Left kidney (tissue), 8 donors: Measurements from ENCODE around the gene HLA-DRB1. TPM values are rescaled to one million over a fixed set of nuclear protein-coding genes. Genes with fewer than 3 reads are reported as not detected.
A peak's percentile ranks its signal among the peaks of the same experiment; 100 is the strongest.
"Not testable (repeated sequence)": the region's sequence is repeated elsewhere in the genome, so short reads cannot be mapped to it uniquely, and the experiment has no call there.

Experiments used
- DNase-seq: peaks from one replicate; pipeline ENCODE4 v3.0.0-alpha.2; 2013
- long read RNA-seq, 8 donors: transcript quantifications; one replicate each; lab custom pipeline, GENCODE V29; 2026
- polyA plus RNA-seq: library from polyadenylated mRNA; unstranded; fragments of 120-200 nt; gene quantifications from one replicate; pipeline ENCODE4 v1.2.1, GENCODE V29; 2013; ENCODE audit not compliant: insufficient read length

HLA-DRB1 gene
- polyA plus RNA-seq = 16.1 TPM
- long read RNA-seq, donor 1, transcript HLA-DRB1-201 (6 exons, 1,229 nt) = major isoform, 14 of 53 reads
- long read RNA-seq, donor 1, partial matches to known transcripts = 39 of 53 reads
- long read RNA-seq, donor 1, other reads (novel, unspliced or antisense) = 0 of 53 reads
- long read RNA-seq, donor 2, transcript HLA-DRB1-201 (6 exons, 1,229 nt) = major isoform, 8 of 22 reads
- long read RNA-seq, donor 2, partial matches to known transcripts = 14 of 22 reads
- long read RNA-seq, donor 2, other reads (novel, unspliced or antisense) = 0 of 22 reads
- long read RNA-seq, donor 3, transcript HLA-DRB1-201 (6 exons, 1,229 nt) = major isoform, 7 of 25 reads
- long read RNA-seq, donor 3, partial matches to known transcripts = 18 of 25 reads
- long read RNA-seq, donor 3, other reads (novel, unspliced or antisense) = 0 of 25 reads
- long read RNA-seq, donor 4 = 0 reads
- long read RNA-seq, donor 5, transcript HLA-DRB1-201 (6 exons, 1,229 nt) = major isoform, 15 of 54 reads
- long read RNA-seq, donor 5, partial matches to known transcripts = 33 of 54 reads
- long read RNA-seq, donor 5, other reads (novel, unspliced or antisense) = 6 of 54 reads
- long read RNA-seq, donor 6, transcript HLA-DRB1-201 (6 exons, 1,229 nt) = major isoform, 6 of 15 reads
- long read RNA-seq, donor 6, partial matches to known transcripts = 9 of 15 reads
- long read RNA-seq, donor 6, other reads (novel, unspliced or antisense) = 0 of 15 reads
- long read RNA-seq, donor 7, transcript HLA-DRB1-201 (6 exons, 1,229 nt) = major isoform, 17 of 43 reads
- long read RNA-seq, donor 7, partial matches to known transcripts = 21 of 43 reads
- long read RNA-seq, donor 7, other reads (novel, unspliced or antisense) = 5 of 43 reads
- long read RNA-seq, donor 8, transcript HLA-DRB1-201 (6 exons, 1,229 nt) = major isoform, 9 of 22 reads
- long read RNA-seq, donor 8, partial matches to known transcripts = 13 of 22 reads
- long read RNA-seq, donor 8, other reads (novel, unspliced or antisense) = 0 of 22 reads

DNA sequence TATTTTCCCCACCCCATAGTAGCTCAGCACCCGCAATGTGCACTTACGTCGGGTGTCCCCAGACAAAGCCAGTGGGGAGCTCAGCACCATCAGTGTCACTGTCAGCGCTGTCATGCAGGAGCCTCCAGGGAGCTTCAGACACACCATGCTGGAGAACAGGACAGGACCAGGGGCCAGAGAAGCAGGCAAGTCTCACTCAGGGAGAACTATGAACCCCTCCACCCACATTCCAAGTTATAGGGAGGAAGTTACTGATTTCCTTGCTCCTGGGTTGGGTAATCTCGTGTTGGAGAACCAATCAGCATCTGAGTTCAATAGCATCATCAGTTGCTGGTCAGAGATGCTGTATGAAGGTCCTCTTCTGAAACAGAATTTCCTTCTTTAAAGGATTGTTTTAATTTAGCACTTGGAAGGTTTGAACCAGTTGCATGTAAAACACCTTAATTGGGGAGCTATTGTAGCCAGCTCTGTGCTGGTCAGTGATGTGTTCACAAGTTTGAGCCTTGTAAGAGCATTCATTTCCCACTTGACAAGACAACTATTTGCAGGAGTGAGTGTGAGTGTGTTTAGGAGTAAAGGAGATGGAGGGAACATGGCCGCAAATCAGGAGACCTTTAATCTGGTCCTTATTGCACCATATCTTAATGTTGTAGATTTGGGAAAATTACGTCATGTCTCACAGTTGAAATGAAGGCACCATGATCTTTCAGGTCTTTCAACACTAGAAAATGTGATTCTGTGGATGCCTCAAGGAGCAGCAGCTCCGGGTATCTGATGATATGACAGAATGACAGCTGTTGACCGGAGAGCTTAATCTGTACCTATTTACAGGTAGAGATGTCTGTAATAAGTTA is at the start of gene HLA-DRB1:
HLA-DRB1 (minus strand) TSS at position 253 of the 854 bp plus-strand sequence; CDS start at position 147, 106 bp downstream.
- DNase-seq = no peak

DNA sequence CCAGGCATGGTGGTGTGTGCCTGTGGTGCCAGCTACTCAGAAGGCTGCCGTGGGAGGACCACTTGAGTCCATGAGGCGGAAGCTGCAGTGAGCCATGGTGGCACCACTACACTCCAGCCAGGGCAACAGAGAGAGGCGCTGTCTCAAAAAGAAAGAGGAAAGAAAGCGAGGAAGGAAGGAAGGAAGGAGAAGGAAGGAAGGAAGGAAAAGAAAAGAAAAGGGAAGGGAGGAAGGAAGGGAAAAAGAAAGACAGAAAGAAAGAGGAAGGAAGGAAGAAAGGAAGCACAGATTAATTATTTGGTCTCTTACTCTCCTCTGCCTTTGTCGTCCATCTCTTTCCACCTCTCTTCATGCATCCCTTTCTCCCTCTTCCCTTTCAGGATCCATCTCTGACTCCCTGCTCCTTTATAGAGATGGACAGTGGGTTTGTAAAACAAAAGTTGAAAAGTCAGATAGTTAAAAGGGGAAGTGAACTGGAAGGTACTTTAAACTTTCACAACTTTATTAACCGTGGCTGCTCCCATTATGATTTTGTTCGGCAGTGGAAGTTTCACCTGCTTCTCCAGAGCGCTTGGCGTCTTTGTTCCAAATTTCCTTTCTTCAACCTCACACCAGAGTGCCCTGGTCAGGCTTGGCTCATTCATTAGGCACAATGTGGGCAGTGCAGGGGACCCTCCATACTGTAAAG is 49.0 kb upstream of the HLA-DRB1 start:
- no peak for DNase-seq

DNA sequence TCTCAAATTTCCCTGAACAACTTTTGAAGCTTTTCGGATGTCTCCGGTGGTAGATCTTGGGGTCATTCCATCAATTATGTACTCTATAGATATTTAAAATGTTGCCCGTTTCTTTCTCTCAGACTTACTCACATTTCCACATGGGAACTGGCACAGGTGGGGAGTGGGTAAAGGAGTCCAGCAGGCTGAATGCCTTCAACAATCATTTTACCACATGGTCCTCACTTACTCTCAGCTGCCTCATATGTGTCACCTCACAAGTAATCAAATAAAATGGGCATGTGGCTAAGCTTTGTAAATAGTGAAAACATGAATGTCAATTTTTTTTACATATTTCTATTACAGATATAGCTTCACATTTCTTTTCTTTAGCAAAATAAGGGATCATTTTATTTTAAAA is 48.2 kb upstream of the HLA-DRB1 start:
- no peak for DNase-seq

DNA sequence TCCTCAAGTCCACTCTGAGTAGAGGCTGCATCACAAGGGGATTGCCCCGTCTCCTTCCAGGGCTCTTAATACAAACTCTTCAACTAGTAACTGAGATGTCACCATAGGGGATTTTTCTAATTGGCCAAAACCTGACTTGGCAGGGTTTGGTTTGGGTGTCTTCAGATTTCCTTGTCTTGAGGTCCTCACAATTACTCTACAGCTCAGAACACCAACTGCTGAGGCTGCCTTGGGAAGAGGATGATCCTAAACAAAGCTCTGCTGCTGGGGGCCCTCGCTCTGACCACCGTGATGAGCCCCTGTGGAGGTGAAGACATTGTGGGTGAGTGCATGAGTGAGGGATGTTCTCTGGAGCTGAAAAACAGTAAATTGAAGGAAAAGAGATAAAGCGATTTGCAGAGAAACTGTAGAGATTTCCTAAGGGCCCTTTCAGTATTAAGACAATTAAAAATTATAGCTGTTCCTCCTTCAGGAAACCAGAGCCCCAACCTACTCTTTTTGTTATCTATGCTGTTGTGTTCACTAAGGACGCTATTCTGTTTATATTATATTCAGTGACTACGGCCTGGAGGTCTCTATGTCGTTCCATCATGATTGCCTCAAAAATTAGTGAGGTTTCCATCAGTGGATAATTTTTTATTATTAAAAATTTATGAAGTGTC is 47.7 kb upstream of the HLA-DRB1 start, which contains the start of gene HLA-DQA1:
HLA-DQA1 (plus strand) TSS at position 188 of the 662 bp plus-strand sequence; CDS start at position 241, 53 bp downstream.
- DNase-seq = no peak

DNA sequence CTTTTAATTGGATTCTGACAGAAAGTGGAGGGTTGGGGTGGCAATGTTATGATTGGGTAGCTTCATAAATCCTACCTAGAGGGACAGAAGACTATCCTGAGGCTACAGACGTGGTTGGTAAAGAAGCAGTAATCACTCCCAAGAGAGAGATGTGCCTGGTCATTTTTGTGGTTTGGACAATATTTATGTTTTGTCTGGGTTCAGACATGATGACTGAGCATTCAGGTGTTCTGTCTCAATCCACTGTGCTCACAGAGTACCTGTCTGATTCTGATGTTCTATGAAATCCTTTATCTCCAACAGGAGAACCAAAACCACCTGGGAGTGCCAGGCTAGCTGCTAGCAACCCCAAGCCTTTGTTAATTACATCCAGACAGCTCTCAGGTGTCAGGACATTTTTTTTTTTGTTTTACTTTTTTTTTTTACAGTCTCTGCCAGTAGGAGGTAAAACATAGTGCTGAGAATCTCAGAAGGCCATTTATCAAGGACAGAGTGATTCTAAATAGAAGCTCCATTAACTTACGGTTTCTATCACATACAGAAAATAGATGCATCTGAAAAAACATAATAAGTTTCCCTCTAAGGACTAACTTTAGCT is 46.0 kb upstream of the HLA-DRB1 start:
- DNase-seq = no peak

DNA sequence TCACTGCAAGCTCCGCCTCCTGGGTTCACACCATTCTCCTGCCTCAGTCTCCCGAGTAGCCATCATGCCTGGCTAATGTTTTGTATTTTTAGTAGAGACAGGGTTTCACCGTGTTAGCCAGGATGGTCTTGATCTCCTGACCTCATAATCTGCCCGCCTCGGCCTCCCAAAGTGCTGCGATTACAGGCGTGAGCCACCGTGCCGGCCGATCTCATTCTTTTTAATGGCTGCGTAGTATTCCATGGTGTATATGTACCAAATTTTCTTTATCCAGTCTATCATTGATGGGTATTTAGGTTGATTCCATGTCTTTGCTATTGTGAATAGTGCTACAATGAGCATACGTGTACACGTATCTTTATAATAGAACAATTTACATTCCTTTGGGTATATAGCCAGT is 40.1 kb upstream of the HLA-DRB1 start:
- not testable (repeated sequence) for DNase-seq

DNA sequence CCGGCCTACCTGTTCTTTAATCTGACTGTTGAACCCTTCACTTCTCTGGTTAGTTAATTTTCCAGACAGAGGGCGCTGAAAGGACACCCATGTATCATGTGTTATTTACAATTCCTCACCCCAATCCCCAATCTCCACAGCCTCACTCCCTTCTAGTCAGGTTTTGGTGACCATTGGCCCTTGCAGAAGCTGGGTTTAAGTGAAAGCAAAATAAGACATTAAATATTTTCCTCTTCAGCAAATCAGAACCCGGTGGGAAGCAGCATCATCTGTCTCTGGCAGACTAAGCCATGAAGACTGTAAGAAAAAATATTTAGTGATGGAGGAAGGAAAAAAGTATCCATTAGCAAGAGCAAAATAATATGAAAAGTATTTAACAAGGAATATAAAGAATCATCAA is 38.2 kb upstream of the HLA-DRB1 start:
- no peak for DNase-seq

DNA sequence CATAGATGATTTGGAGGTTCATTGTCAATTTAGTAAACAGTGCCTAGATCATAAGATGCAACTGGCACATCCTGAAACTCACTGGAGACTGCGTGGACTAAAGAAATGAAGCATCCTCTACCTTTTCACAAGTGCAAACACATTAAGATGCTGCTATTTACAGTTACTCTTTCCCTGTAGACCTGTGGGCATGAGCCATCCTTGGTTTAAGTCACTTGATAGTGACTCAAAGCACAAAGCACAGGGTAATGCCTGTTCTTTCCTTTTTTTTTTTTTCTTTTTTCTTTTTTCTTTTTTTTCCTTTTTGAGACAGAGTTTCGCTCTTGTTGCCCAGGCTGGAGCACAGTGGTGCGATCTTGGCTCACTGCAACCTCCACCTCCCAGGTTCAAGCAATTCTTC is 37.6 kb upstream of the HLA-DRB1 start:
- no peak for DNase-seq

DNA sequence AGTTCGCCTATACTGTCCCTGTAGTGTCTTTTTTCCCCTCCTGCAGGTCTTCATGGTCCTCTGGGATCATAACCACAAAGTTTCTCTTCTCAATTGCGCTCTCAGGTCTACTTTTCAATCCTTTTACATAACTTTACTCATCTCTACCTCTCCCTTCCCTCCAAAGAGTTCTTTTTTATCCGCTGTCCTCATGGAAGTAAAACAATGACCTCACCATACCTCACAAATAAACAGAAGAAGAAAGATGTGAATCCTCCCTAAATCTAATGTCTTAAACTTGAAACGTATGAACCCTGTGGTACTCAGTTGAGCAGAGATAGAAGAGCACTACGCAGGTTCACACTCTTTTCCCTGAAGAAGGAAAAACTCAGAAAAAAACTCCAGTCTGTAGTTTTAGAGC is 35.5 kb upstream of the HLA-DRB1 start:
- no peak for DNase-seq

DNA sequence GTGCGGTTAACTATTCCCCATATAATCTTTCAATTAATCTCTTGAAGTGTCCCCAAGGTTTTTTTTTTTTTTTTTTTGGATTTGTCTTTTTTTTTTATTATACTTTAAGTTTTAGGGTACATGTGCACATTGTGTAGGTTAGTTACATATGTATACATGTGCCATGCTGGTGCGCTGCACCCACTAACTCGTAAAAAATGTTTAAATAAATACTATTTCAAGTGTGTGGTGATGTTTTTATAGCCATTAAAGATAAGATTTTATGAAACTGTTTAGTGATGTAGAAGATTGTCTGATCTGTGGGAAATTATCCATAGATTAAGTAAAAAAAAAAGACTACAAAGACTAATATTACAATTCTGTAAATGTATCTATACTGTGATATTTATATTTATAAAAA is 34.9 kb upstream of the HLA-DRB1 start:
- DNase-seq = no peak

DNA sequence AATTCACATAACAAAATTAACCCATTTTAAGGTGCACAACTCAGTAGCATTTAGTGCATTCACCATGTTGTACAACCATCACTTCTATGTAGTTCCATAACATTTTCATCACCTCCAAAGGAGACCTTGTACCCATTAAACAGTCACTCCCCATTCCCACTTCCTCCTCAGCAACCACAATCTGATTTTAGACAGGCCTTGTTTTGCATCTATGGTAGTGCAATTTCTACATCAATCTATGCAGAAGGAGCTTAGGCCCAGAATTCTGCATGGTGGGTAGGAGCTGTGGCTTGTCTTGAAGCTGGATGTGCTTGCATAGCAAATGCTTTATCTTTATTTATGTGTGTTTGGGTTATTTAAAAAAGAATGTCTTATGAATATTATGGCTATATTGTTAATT is 34.0 kb upstream of the HLA-DRB1 start:
- no peak for DNase-seq

DNA sequence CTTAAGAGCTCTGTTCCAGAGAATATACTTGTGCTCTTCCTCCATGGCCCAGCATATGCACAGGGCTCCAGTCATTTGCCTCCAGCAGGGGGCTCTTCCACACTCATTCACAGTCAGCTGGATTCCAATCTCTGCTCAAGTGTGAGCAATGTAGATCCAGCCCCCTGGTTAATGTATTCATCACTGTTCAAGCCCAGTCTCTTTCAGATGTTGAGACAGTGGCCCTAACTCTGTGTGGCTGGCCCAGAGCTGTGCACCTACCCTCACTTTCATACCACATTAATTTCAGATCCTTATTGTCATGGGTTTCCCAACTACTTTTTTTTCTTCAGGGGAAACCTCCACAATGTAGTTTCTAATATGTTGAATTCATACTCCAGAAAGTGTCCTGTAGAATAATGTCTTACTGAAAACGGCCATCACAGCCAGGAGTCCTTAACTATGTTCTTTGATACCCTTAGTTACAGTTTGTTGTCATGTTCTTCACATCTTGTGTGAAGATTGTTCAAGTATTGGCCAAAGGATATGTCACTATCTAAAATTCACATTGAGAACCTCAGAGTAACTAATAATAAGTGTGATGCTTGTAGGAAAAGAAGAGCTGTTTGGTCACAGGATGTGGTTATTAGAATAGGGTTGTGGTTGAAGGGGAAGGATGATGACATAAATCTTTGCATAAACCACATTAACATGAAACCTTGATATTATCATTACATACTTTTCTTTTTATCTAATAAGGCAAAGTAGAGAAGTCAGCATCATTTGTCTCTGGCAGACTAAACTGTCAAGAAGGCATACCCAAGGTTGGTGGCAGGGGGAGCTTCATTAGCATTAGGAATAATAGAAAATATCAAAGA is 33.1 kb upstream of the HLA-DRB1 start:
- peak; percentile 29 for DNase-seq

DNA sequence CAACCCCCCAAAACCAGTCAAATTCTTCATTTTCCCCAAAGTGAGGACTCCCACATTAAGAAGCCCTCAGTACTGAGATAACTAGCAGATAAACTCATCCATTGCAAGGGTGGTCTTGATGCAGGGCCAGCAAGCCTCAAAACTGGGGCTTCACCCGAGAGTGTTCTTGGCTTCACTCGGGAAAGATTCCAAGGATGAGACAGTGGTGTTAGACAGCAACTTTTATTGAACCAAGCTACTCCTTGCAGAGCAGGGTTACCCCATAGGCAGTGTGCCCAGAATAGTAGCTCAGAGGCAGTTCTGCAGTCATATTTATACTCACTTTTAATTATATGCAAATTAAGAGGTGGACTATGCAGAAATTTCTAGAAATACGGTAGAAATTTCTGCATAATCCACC is 31.7 kb upstream of the HLA-DRB1 start:
- no peak for DNase-seq

DNA sequence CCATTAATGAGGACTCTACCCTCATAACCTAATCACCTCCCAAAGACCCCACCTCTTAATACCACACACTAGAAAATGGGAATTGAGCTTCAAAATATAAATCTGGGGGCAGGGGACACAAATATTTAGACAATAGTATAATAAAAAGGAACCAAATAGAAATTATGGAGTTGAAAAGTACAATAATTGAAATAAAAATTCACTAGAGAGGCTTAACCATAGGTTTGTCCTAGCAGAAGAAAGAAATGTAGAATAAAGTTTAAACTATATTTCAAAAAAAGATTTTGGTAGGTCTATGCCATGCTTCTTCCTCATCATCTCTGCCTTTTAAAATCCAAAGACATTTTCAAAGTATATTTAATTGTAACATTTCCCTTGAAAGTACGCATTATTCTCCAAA is 28.1 kb upstream of the HLA-DRB1 start:
- DNase-seq = no peak

DNA sequence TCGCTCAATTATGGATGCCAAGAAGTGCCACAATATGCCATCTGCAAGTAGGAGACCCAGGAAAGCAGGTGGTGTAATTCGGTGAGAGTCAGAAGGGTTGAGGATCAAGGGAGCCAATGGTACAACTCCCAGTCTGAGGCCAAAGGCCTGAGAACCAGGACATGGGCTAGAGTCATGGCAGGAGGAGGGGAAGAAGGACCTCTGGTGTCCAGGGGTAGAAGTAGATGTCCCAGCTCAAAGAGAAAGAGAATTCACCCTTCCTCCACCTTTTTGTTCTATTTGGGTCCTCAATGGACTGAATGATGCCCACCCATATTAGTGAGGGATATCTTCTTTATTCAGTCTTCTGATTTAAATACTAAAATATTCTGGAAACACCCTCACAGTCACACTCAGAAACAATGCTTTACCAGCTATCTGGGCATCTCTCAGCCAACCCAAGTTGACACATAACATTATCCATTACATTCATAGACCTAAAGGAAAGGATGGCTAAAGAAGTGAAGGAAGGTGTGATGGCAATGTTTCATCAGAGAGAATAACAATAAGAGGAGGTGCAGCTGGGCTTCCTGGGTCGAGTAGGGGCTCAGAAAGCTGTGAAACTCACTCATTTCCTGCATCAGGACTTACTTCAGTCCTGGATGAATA is 26.4 kb upstream of the HLA-DRB1 start:
- no peak for DNase-seq

DNA sequence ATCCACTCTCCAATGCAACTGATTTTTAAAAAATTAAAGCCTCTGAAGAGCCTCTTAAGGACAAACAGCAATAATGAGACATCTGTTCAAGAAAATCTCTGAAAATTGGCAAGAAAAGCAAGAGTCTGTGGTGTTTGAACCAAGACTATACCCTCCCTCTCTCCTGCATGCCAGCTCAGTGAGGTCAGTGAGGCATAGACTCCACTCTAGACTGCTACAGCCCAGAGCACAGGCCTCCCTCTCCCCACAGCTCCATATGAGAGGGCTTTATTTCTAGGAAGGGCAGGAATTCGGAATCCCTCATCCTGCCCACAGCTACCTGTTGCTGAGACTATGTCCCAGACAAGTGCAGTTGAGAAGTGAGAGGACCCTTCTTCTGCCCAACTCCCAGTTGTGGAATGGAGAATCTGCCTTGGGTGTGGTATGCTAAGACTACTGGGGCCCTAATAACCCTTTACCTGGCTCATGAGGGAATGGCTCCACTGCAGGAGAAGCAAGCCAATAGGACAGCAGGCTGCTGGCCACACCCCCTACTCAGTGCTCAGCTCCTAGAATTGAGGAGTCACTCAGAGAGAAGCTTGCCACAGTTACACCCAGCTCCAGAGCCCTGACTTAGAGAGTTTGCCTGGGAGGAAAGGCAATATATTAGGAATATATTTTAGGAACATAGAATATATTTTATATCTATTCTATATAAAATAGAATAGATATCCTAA is 24.9 kb upstream of the HLA-DRB1 start:
- DNase-seq = no peak

DNA sequence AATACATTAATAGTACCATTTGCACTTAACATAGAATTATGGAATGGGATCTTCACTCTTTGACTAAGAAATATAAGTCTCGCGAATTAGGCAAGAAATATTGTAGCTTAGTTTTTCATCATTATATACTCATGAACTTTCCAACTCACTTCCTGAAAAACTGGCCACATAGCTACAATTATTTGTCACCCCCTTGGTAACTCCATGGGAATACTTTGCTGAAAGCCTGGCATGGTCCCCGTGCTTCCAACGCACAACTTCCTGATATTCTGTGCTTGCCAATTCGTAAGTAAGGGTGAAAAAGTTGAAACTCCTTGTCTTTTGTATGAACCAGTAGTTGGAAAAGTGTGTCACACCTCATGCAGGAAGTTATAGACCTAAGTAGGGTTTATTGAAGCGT is 23.8 kb upstream of the HLA-DRB1 start:
- no peak for DNase-seq
